GM20431 (cell line): ENCODE results near the gene RGS9BP.
"Not testable (repeated sequence)": the region's sequence is repeated elsewhere in the genome, so short reads cannot be mapped to it uniquely, and the experiment has no call there.

Experiments
- in situ Hi-C: fragments of 300-500 bp; cut with MseI, MboI; formaldehyde crosslinking; loops from one replicate; pipeline ENCODE4 v1.15.0; 2020; ENCODE audit warnings: low sequenced_read_pairs; ENCODE audit not compliant: unreplicated experiment

Gene RGS9BP

GRCh38 chr19:32675720-32676185 is at the start of gene RGS9BP:
Gene RGS9BP, plus strand, starts transcription at chr19:32675848. Its CDS starts 416 bp downstream, at chr19:32676264.
- in situ Hi-C loops: no loop called here

- in situ Hi-C loops: no loop called here
Observed at GRCh38 chr19:32626969-32627368, 48.7 kb upstream of the RGS9BP start.

- in situ Hi-C loops: no loop called here
Observed at GRCh38 chr19:32627714-32628270, 47.9 kb upstream of the RGS9BP start.

GRCh38 chr19:32630338-32630737 is 45.3 kb upstream of the RGS9BP start:
- in situ Hi-C loops: no loop called here

- in situ Hi-C loops: no loop called here
Observed at GRCh38 chr19:32631381-32631780, 44.3 kb upstream of the RGS9BP start.

- in situ Hi-C loops: no loop called here
Observed at GRCh38 chr19:32637480-32637879, 38.2 kb upstream of the RGS9BP start.

- in situ Hi-C loops: no loop called here
Observed at GRCh38 chr19:32638625-32639024, 37.0 kb upstream of the RGS9BP start.

- in situ Hi-C loops: no loop called here
Observed at GRCh38 chr19:32642771-32643170, 32.9 kb upstream of the RGS9BP start.

- in situ Hi-C loops: no loop called here
Observed at GRCh38 chr19:32646556-32646955, 29.1 kb upstream of the RGS9BP start.

- in situ Hi-C loops: no loop called here
Observed at GRCh38 chr19:32647361-32647760, 28.3 kb upstream of the RGS9BP start.

- in situ Hi-C loops: no loop called here
Observed at GRCh38 chr19:32649751-32650150, 25.9 kb upstream of the RGS9BP start.

- in situ Hi-C loops: no loop called here
Observed at GRCh38 chr19:32650671-32651070, 25.0 kb upstream of the RGS9BP start.

- in situ Hi-C loops: no loop called here
Observed at GRCh38 chr19:32651729-32652140, 23.9 kb upstream of the RGS9BP start.

- in situ Hi-C loops: not testable (repeated sequence)
Observed at GRCh38 chr19:32652331-32652730, 23.3 kb upstream of the RGS9BP start.

GRCh38 chr19:32652894-32653598 is 22.6 kb upstream of the RGS9BP start:
- in situ Hi-C loops: no loop called here

GRCh38 chr19:32653599-32653915 is 22.1 kb upstream of the RGS9BP start:
- in situ Hi-C loops: no loop called here

- in situ Hi-C loops: not testable (repeated sequence)
Observed at GRCh38 chr19:32656379-32656778, 19.3 kb upstream of the RGS9BP start.

- in situ Hi-C loops: no loop called here
Observed at GRCh38 chr19:32658075-32658474, 17.6 kb upstream of the RGS9BP start.

- in situ Hi-C loops: no loop called here
Observed at GRCh38 chr19:32658527-32658926, 17.1 kb upstream of the RGS9BP start.

- in situ Hi-C loops: loop anchor here (10.0 kb wide), 1 partner anchor 57 kb away; no protein-coding TSS in a partner anchor
Observed at GRCh38 chr19:32661318-32661717, 14.3 kb upstream of the RGS9BP start.

GRCh38 chr19:32662186-32662585 is 13.5 kb upstream of the RGS9BP start:
- in situ Hi-C loops: loop anchor here (10.0 kb wide), 1 partner anchor 57 kb away; no protein-coding TSS in a partner anchor

- in situ Hi-C loops: loop anchor here (10.0 kb wide), 1 partner anchor 61 kb away; no protein-coding TSS in a partner anchor
Observed at GRCh38 chr19:32666084-32666483, 9.6 kb upstream of the RGS9BP start.
